IPS-15b (cell line): Measurements from ENCODE around the gene NXPH2.
A peak's percentile ranks its signal among the peaks of the same experiment; 100 is the strongest.

ENCODE experiments used
- H3K27me3 ChIP-seq: one replicate; pipeline ENCODE4 v1.6.1; 2013; ENCODE audit warnings: low read length; ENCODE audit not compliant: control insufficient read depth, insufficient read depth
- H3K36me3 ChIP-seq: one replicate; pipeline ENCODE4 v1.6.1; 2013; ENCODE audit warnings: low read length; ENCODE audit not compliant: control insufficient read depth, insufficient read depth
- H3K4me1 ChIP-seq: one replicate; pipeline ENCODE4 v1.6.1; 2013; ENCODE audit warnings: mild to moderate bottlenecking, low read length; ENCODE audit not compliant: control insufficient read depth, insufficient read depth
- H3K4me3 ChIP-seq: one replicate; pipeline ENCODE4 v1.5.1; 2013; ENCODE audit warnings: low read depth, low read length
- H3K9ac ChIP-seq: one replicate; pipeline ENCODE4 v1.6.1; 2013; ENCODE audit warnings: low read depth, mild to moderate bottlenecking, low read length
- H3K9me3 ChIP-seq: one replicate; pipeline ENCODE4 v1.6.1; 2013; ENCODE audit warnings: mild to moderate bottlenecking, low read length; ENCODE audit not compliant: control insufficient read depth, insufficient read depth

The NXPH2 gene

DNA sequence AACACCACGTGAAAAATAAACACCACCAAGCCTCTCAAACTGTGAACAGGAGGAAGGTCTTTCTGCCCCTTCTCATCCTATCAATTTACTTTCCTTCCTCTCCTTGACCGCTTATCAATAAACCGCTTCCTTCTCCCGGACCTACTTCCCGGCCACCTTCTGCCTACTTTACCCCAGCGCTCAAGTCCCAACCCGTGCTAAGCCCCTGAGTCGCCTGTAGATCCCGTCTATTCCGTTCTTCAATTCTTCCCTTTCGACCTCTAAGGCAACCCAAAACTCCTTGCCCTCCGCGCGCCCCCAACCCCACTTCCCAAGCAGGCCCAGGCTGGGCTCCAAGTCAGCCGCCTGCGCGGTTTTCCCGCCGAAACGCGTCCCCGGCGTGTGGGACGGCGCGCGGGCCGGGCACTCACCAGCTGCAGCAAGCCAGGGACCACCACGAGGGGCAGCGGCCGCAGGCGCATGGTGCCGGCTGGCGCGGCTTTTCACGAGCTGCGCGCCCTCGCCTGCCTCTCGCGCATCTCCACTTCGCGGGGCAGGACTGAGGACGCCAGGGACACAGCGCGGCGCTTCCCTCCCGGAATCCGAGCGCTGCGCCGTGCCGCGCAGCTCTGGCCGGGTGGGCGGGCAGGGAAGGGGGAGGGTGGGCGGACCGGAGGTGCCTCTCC is at the start of gene NXPH2:
TSS of gene NXPH2 (minus strand) at position 610 of the 665 bp plus-strand sequence. CDS start at position 461, 149 bp downstream.
- no peak within 1 kb of the TSS for H3K9ac ChIP-seq
- H3K9me3 ChIP-seq: no peaks in the 10 kb centered on the region
- no peaks in the 10 kb centered on the region for H3K36me3 ChIP-seq
- H3K27me3 ChIP-seq: peaks cover 59% of the 10 kb centered on the region
- peak within 1 kb of the TSS; percentile 68 for H3K4me3 ChIP-seq
- H3K4me1 ChIP-seq: peaks cover 17% of the 10 kb centered on the region

DNA sequence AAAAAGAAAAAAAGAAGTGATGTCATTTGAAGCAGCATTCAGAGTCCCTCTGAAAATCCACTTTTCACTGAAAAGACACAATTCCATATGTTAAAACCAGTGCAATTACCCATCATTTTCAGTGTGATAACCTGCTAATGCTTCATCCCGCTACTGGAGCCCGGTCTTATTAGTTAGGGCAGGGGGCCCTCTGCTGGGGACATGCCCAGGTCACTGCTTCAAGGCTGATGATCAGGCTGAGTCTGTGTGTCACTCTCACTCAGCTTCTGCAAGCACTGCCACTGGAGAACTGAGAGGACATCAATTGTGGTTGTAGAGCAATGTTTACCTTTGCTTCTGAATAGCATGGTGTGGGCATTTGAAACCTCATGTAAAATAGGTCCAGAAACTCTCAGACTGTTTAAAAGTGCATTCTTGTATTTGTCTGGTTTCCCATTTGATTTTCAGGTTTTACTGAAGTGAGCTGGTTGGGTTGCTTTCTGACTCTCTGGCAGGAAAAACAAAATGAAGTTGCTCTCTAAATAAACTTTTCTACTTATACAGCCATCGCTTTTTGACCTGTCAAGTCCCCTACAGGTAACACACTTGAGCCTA is 49.2 kb upstream of the NXPH2 start:
- no peak overlapping the region for H3K4me3 ChIP-seq
- no peaks in the 10 kb centered on the region for H3K27me3 ChIP-seq
- no peaks in the 10 kb centered on the region for H3K36me3 ChIP-seq
- H3K4me1 ChIP-seq: no peaks in the 10 kb centered on the region
- H3K9ac ChIP-seq: no peak overlapping the region
- no peaks in the 10 kb centered on the region for H3K9me3 ChIP-seq

DNA sequence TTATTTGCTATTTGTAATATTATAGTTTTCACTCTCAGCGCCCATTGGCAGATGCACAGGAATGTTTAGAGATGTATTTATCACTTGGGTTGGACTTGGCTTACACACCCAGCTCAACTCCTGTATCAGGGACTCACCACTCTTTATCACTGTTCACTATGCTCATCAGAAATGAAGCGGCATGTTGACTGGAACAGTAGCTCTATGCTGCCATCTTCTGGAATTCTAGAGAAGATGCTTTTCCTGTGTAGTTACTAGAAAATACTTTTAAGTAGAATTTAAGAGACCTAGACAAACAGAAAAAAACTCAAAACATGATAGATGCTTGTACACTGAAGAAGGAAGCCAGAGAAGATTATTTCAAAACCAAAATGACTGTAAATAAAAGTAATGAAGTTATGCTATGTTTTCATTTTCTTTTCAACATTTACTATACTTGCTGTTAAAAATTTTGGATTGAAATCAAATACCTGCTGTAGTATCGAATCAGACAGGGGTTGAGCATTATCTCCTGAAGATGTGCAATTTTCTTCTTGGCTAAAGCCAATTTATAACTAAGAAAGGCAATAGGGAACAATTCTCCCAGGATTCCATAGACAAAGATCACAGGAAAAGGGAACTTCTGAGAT is 47.4 kb upstream of the NXPH2 start:
- H3K4me1 ChIP-seq: no peaks in the 10 kb centered on the region
- H3K9me3 ChIP-seq: no peaks in the 10 kb centered on the region
- H3K9ac ChIP-seq: no peak overlapping the region
- H3K36me3 ChIP-seq: no peaks in the 10 kb centered on the region
- no peaks in the 10 kb centered on the region for H3K27me3 ChIP-seq
- no peak overlapping the region for H3K4me3 ChIP-seq

DNA sequence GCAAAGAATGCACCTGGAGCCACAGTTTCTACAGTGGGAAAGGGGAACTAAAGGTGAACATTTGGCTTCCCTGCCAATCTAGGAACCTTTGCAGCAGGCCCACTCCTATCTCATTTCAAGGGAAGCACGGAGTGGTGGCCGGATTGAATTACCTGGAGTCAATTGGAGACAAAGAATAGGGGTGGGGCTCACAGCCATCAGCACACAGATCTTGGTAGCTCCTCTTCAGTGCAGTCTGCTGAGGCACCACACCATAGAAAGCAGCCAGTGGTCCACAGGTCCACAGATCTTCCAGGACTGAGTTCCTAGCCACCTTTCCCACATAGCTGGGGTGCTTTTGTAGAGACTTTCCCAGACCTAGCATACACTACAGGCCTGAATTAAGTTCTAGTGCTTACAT is 43.5 kb upstream of the NXPH2 start:
- H3K4me3 ChIP-seq: no peak overlapping the region
- no peaks in the 10 kb centered on the region for H3K9me3 ChIP-seq
- H3K4me1 ChIP-seq: peaks cover 3% of the 10 kb centered on the region
- no peaks in the 10 kb centered on the region for H3K27me3 ChIP-seq
- H3K9ac ChIP-seq: no peak overlapping the region
- H3K36me3 ChIP-seq: no peaks in the 10 kb centered on the region

DNA sequence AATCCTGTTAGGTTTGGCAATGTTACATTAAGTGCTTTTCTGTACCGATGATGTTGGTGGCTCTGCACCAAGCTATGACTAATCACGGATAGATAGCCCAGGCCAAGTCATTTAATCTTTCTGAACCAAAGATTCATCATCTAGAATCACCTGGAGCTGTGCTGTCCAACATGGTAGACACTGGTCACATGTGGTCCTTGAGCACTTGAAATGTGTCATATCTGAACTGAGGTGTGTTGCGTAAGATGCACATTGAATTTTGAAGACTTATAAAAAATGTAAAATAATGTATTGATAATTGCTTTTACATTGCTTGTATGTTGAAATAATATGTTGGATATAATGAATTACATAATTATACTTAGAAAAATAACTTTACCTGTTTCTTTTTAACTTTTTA is 39.8 kb upstream of the NXPH2 start:
- no peaks in the 10 kb centered on the region for H3K36me3 ChIP-seq
- H3K4me3 ChIP-seq: no peak overlapping the region
- H3K9ac ChIP-seq: no peak overlapping the region
- no peaks in the 10 kb centered on the region for H3K9me3 ChIP-seq
- no peaks in the 10 kb centered on the region for H3K27me3 ChIP-seq
- peaks cover 6% of the 10 kb centered on the region for H3K4me1 ChIP-seq

DNA sequence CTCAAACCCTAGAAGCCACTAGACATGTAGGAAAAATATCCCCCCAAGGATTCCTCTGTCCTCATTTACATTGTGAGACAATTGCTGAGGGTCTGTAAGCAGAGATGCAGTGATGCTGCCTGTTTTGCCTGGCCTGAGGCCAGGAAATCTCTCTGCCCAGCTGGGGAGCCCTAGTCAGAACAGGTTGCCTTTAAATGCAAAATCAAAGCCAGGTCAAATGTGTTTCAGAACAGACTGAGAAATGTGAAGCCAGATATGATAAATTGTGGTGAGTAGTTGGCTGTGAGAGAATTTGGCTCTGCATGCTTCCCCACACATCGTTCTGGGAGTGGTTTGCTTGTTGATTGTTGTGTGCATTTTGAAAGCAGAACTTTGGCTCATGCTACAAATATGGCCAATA is 38.4 kb upstream of the NXPH2 start:
- no peaks in the 10 kb centered on the region for H3K36me3 ChIP-seq
- H3K9ac ChIP-seq: no peak overlapping the region
- no peaks in the 10 kb centered on the region for H3K27me3 ChIP-seq
- H3K4me3 ChIP-seq: no peak overlapping the region
- H3K9me3 ChIP-seq: no peaks in the 10 kb centered on the region
- H3K4me1 ChIP-seq: peaks cover 6% of the 10 kb centered on the region

DNA sequence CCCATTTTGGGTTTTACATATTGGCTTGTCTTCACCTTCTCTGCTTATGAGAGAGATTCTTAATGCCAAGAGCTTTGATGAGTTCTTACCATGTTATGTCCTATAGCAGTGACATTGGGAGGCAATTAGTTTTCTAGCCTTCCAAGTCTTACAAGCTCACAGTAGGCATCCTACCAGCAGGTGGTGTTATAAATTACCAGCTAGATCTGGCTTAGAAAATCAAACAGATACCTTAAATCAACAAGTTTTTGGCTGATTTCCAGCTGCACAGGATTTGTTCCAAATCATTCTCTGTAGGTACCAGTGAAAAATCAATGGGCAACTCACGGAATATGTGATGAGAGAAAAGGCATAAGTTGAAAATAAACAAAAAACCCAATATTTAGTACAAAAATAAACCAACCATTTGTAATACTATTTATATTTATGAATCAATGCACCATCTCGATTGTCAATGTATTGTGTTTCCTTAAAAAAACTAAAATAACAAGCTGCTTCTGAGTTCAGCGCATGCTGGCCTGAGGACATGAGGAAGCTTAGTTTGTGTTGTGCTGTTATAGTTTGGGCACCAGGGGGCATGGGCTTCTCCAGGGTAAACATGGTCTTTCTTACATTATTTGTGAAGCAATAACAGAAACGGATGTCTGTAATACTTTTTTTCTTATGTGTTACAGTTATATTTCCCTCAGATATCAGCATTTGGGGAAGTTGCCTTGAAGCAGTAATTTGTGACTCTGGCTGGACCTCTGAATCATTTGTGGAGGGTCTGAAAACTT is 34.1 kb upstream of the NXPH2 start:
- Histone ChIP-seq H3K27me3 (no peaks in the 10 kb centered on the region), H3K9ac (no peak overlapping the region)

GRCh38 chr2:138811431-138811830 is 31.2 kb upstream of the NXPH2 start:
- Histone ChIP-seq H3K9me3 (no peaks in the 10 kb centered on the region), H3K27me3 (no peaks in the 10 kb centered on the region), H3K9ac (no peak overlapping the region), H3K36me3 (no peaks in the 10 kb centered on the region), H3K4me3 (no peak overlapping the region), H3K4me1 (no peaks in the 10 kb centered on the region)

More for the DNA sequence above, 34.1 kb upstream of the NXPH2 start:
- no peak overlapping the region for H3K4me3 ChIP-seq
- H3K36me3 ChIP-seq: no peaks in the 10 kb centered on the region
- H3K9me3 ChIP-seq: no peaks in the 10 kb centered on the region
- peaks cover 6% of the 10 kb centered on the region for H3K4me1 ChIP-seq

- H3K9me3 ChIP-seq: no peaks in the 10 kb centered on the region
- H3K4me3 ChIP-seq: no peak overlapping the region
- no peaks in the 10 kb centered on the region for H3K27me3 ChIP-seq
- no peaks in the 10 kb centered on the region for H3K36me3 ChIP-seq
- no peak overlapping the region for H3K9ac ChIP-seq
- H3K4me1 ChIP-seq: no peaks in the 10 kb centered on the region
Measured at GRCh38 chr2:138794724-138795123, 14.5 kb upstream of the NXPH2 start.

DNA sequence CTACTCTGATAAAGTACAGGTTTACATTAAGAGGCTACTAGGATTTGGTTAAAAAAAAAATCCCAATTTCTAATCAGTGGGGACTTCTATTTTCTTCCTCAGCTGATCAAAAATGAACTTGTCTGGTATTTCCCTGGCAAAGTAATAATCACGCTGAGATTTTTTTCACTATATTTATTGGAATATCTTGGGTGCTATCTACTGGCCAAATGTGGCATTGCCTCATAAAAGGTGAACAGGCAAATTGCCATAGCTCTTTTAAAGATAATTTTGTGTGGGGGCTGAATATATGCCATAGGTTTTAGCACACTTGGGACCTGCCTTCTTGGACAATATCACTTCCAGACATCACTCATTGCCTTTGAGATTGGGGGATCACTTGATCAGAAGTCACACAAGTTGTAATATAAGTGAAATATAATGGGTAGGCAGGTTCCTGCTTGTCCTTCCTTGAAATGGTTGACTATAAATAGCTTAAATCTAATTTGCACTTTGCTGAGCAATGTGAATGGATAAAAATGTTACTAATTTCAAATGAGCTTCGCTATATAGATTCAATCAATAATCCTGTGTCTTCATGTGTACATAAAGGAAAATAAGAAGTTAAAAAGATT is 7.0 kb upstream of the NXPH2 start:
- Histone ChIP-seq H3K36me3 (no peaks in the 10 kb centered on the region), H3K27me3 (peaks cover 44% of the 10 kb centered on the region), H3K4me1 (no peaks in the 10 kb centered on the region), H3K9me3 (no peaks in the 10 kb centered on the region), H3K4me3 (no peak overlapping the region), H3K9ac (no peak overlapping the region)

DNA sequence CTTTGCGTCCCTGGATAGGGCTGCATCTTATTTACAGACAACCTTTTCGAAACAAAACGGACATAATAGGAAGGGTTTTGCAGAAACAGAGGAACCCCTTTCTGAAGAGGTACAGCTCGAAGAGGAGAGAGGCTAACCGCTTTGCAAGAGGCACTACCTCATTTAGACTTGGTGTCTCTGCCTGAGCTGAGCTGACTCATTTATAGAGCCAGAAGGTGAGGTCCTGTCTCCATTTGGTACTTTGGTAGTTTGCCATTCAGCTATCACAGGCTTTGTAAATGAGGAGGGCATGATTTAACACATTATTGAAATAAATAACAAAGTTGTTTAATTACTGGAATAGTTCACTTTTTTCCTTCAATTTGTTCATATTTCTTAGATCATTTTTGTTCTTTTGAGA is 2.2 kb upstream of the NXPH2 start:
- Histone ChIP-seq H3K9me3 (no peaks in the 10 kb centered on the region), H3K27me3 (peaks cover 76% of the 10 kb centered on the region), H3K9ac (no peak overlapping the region), H3K4me1 (peaks cover 13% of the 10 kb centered on the region), H3K36me3 (no peaks in the 10 kb centered on the region), H3K4me3 (no peak overlapping the region)
